Stimulated activated CD4-positive, alpha-beta T cell treated with anti-CD3 and anti-CD28 coated beads, Interleukin-1b, Interleukin-23, amount 100 ng/mL, for 4 hours (primary cell): ENCODE results near the gene TBC1D9B.
"Not testable (repeated sequence)": the region's sequence is repeated elsewhere in the genome, so short reads cannot be mapped to it uniquely, and the experiment has no call there.

Experiments used
- DNase-seq, 2 donors: peaks; one replicate each; pipeline ENCODE4 v3.0.0-alpha.2; 2020; ENCODE audit warnings: low read depth in 2 of 2

The TBC1D9B gene

DNA sequence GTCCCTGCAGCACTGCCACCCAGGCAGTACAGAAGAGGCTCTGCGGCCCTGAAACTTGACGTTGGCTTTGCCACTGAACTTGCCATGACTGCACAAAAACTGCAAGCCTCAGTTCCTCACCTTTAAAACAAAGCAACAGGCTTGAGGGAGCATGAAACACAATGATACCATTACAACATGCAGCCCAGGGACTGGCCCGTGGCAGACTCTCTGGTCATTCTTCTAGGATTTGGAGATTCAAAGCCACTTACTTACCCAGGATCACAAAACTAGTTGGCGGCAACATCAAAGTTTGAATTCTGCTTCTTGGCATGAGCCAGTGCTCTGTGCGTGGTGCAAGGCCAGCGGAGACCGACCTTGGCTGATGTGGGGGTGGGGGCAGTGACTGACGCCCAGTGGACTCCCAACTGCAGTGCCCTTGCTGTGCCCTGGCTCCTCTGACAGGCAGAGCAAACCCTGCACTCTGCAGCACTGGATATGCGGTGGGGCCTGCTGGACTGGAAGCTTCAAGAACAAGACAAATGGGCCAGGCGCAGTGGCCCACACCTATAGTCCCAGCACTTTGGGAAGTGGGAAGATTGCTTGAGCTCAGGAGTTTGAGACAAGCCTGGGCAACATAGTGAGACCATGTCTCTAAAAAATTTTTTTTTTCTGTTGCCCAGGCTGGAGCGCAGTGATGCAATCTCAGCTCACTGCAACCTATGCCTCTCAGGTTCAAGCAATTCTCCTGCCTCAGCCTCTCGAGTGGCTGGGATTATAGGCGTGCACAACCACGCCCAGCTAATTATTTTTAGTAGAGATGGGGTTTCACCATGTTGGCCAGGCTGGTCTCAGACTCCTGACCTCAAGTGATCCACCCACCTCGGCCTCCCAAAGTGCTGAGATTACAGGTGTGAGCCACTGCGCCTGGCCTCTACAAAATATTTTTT, 68.1 kb downstream of the TBC1D9B start:
- DNase-seq: no peak

- no peak for DNase-seq
These were observed 70.4 kb downstream of the TBC1D9B start for GRCh38 chr5:179837076-179838011.

DNA sequence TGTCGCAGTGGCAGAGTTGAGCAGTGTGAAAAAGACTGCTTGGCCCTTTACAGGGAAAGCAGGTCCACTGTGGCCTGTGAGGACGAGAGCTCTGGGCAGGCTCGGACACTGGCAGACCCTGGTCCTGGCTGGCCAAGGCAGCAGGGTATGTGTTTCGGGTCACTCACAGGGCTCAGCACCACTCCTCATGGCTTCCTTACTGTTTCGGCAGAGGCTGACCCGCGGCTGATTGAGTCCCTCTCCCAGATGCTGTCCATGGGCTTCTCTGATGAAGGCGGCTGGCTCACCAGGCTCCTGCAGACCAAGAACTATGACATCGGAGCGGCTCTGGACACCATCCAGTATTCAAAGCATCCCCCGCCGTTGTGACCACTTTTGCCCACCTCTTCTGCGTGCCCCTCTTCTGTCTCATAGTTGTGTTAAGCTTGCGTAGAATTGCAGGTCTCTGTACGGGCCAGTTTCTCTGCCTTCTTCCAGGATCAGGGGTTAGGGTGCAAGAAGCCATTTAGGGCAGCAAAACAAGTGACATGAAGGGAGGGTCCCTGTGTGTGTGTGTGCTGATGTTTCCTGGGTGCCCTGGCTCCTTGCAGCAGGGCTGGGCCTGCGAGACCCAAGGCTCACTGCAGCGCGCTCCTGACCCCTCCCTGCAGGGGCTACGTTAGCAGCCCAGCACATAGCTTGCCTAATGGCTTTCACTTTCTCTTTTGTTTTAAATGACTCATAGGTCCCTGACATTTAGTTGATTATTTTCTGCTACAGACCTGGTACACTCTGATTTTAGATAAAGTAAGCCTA, 71.3 kb downstream of the TBC1D9B start:
- DNase-seq: peak in 1 of 2 donors; percentile 45

DNA sequence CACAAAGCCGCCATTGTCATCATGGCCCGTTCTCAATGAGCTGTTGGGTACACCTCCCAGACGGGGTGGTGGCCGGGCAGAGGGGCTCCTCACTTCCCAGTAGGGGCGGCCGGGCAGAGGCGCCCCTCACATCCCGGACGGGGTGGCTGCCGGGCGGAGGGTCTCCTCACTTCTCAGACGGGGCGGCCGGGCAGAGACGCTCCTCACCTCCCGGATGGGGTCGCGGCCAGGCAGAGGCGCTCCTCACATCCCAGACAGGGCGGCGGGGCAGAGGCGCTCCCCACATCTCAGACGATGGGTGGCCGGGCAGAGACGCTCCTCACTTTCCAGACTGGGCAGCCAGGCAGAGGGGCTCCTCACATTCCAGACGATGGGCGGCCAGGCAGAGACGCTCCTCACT, 72.8 kb downstream of the TBC1D9B start:
- DNase-seq: not testable (repeated sequence)

DNA sequence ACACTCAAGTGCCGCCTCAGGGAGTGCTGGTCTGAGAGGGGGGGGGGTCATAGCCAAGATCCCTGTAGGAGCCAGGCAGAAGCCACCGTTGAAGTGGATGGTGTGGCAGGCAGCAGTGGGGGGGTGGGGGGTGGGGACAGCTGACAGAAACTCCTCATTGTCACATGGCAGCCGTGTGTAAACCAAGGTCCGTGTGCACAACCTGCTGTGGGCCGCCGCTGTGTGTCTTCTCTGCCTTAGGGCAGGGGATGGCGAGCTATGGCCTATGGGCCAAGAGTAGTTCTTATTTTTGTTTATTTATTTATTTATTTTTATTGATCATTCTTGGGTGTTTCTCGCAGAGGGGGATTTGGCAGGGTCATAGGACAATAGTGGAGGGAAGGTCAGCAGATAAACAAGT, 73.6 kb downstream of the TBC1D9B start:
- no peak for DNase-seq

DNA sequence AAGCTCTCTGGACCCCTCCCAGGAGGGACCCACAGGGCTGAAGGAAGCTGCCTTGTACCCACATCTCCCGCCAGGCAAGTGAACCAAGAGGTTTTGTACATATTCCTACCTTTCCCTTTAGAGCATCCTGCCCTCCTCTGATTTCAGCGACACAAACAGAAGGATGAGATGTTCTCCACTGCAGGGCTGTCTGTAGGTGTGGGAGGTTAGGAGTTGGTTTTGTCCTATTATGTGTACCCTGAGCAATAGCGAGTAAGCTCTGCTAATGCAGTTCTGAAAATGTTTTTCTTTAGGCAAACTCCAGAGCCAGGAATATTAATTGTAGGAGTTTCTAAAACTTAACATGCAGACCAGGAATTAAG, 74.0 kb downstream of the TBC1D9B start:
- DNase-seq: no peak

- no peak for DNase-seq
These were observed 74.5 kb downstream of the TBC1D9B start for GRCh38 chr5:179833056-179833708.

- no peak for DNase-seq
These were observed 75.5 kb downstream of the TBC1D9B start for GRCh38 chr5:179832039-179832745.

DNA sequence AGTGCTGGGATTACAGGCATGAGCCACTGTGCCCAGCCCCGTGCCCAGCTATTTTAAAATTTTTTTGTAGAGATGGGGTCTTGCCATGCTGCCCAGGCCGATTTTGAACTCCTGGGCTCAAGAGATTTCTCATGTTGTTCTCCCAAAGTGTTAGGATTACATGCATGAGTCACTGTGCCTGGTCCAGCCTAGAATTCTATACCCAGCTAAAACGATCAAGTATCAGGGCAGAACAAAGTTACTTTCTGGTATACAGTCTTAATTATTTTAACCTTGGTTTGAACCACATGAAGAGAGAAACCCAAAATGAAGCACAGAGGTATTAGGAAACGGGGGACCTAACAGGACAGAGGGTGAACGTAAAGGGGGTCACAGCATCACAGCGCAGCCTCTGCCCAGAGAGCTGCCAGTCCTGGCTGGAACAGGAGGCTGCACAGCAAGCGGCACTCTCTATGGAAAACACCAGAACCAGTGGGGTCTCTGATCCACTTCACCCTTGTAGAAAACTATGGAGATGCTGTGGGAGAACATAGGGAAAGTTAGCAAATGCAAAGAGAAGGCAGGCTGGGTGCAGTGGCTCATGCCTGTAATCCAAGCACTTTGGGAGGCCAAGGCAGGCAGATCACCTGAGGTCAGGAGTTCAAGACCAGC, 76.8 kb downstream of the TBC1D9B start:
- no peak for DNase-seq

DNA sequence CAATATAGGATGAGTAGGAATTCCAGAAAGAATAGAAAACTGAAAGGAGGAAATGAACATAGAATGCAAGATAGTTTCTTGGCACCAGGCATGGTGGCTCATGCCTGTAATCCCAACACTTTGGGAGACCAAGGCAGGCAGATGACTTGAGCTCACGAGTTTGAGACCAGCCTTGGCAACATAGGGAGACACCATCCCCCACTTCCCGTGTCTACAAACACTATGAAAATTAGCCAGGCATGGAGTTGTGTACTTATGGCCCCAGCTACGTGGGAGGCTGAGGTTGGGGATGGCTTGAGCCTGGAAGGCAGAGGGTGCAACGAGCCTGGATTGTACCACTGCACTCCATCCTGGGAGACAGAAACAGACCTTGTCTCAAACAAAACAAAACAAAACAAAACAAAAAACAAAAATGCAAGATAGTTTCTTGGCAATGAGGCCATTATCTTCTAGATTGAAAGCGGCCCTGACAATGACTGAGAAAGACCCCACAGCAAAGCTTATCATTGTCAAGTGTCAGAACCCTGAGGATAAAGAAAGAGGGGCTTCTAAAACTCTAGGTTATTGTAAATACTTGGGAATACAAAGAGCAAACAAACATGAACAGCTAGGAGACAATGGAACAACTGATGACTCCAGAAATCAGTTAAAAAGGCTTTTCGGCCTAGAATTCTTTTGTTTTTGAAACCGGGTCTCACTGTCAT, 77.8 kb downstream of the TBC1D9B start:
- DNase-seq: no peak

- no peak for DNase-seq
These were observed 78.8 kb downstream of the TBC1D9B start for GRCh38 chr5:179828756-179829421.

DNA sequence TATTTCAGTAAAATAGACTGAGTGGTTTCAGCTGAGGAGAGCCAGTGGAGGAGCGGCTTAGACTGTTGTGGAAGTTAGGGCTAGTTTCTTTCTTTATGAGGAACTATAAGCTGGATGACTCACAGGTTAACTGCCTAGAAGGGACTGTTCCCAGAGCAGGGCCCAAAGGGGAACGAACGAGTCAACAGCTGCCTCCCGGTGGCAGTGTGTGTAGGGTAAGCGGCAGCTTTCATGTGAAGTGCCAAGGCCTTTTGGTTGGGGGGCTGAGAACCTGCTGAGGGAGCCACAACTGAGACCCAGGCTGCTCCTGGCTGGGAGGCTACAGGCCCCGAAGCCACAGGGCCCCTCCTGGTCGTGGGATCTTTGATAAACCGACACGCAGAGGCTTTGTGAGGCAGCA, 80.0 kb downstream of the TBC1D9B start:
- peak in 1 of 2 donors; percentile 49 for DNase-seq

GRCh38 chr5:179825655-179826182, 82.0 kb downstream of the TBC1D9B start:
- no peak for DNase-seq

GRCh38 chr5:179824745-179825112, 83.0 kb downstream of the TBC1D9B start:
- DNase-seq: no peak

GRCh38 chr5:179823937-179824744, 83.6 kb downstream of the TBC1D9B start:
- no peak for DNase-seq

- no peak for DNase-seq
These were observed 85.2 kb downstream of the TBC1D9B start for GRCh38 chr5:179822444-179822990.

DNA sequence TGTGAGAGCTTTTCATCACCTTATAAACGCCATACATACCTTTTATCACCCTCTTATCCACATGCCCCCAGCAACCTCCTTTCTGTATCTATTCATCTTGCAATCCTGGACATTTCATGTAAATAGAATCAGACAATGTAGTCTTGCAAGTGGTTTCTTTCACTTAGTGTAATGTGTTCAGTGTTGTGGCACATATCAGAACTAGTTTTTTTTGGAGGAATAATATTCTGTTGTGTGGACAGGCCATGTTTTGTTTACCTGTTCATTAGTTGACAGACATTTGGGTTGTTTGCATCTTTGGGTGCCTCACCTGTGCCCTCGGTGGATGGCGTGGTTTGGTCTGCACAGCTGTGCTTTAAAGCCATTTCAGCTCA, 85.7 kb downstream of the TBC1D9B start:
- no peak for DNase-seq
